ENCODE results near the gene ZNF274.

DNA sequence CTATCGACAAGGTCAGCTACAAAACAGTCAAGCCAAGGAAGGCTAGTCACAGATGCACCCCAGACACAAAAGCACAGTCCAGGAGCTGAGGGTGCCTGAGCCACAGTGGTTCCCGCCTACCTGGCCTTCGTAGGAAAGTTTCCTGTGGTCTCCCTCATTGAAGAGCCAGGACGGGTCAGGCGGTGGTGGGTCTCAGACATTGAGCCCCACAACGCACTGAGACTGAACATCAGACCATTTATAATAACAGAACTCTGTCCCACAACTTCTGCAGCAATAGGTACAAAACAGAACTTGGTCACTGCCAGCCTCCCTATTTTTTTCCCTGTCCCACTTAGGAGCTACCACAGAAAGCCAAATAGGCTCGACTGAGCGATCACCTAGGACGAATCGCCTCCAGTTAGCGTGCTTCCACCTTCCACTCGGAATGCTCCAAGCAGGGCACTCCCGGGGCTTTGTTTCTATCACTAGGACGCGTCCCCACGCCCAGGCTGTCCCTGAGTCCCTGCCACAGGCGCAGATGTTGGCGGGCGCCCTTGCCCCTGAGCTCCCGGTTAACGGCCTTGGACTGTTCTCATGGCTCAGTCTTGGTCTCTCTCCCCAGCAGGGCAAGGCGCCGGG is 45.2 kb downstream of the ZNF274 start:
- TF ChIP-seq, protein P1, sequence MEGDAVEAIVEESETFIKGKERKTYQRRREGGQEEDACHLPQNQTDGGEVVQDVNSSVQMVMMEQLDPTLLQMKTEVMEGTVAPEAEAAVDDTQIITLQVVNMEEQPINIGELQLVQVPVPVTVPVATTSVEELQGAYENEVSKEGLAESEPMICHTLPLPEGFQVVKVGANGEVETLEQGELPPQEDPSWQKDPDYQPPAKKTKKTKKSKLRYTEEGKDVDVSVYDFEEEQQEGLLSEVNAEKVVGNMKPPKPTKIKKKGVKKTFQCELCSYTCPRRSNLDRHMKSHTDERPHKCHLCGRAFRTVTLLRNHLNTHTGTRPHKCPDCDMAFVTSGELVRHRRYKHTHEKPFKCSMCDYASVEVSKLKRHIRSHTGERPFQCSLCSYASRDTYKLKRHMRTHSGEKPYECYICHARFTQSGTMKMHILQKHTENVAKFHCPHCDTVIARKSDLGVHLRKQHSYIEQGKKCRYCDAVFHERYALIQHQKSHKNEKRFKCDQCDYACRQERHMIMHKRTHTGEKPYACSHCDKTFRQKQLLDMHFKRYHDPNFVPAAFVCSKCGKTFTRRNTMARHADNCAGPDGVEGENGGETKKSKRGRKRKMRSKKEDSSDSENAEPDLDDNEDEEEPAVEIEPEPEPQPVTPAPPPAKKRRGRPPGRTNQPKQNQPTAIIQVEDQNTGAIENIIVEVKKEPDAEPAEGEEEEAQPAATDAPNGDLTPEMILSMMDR (IDR thresholded peaks at IDR 0.05 in 2 of 3, conservative IDR thresholded peaks at IDR 0.05 in 1 of 3; ENCODE audit: control insufficient read depth in 2 of 3, extremely low read depth in 1 of 3, insufficient read depth in 1 of 3, low read depth in 3 of 3, low read length in 3 of 3), result no peak
- TF ChIP-seq CEBPB (IDR thresholded peaks at IDR 0.05; ENCODE audit: borderline replicate concordance in 1 of 2, low read depth in 2 of 2, low read length in 2 of 2), result no peak
- TF ChIP-seq CREB1 (IDR thresholded peaks at IDR 0.05; ENCODE audit: low read depth), result no peak
- no peak for TF ChIP-seq EGR1 (IDR thresholded peaks at IDR 0.05; ENCODE audit: borderline replicate concordance in 1 of 2, low read depth in 2 of 2, low read length in 2 of 2)
- no peak for TF ChIP-seq POLR2AphosphoS5 (IDR thresholded peaks at IDR 0.05; ENCODE audit: low read length)
- no peak for TF ChIP-seq JUND (IDR thresholded peaks at IDR 0.05; ENCODE audit: low read depth, low read length)
- TF ChIP-seq HDAC2 (IDR thresholded peaks at IDR 0.05), result no peak
- no peak for TF ChIP-seq CHD2 (IDR thresholded peaks at IDR 0.05; ENCODE audit: borderline replicate concordance, low read depth, low read length)
- TF ChIP-seq, protein P2, sequence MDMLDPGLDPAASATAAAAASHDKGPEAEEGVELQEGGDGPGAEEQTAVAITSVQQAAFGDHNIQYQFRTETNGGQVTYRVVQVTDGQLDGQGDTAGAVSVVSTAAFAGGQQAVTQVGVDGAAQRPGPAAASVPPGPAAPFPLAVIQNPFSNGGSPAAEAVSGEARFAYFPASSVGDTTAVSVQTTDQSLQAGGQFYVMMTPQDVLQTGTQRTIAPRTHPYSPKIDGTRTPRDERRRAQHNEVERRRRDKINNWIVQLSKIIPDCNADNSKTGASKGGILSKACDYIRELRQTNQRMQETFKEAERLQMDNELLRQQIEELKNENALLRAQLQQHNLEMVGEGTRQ (IDR thresholded peaks at IDR 0.05; ENCODE audit: borderline replicate concordance, low read depth, low read length), result no peak
- TF ChIP-seq YY1 (IDR thresholded peaks at IDR 0.05; ENCODE audit: low read depth, low read length), result no peak
- no peak for TF ChIP-seq RFX5 (IDR thresholded peaks at IDR 0.05; ENCODE audit: low read depth, low read length)
